SU-DHL-6 (cell line): Measurements from ENCODE around the gene PON3.

Source experiments
- CTCF ChIP-seq: fragments of 200-600 bp; sonication (generic); IDR thresholded peaks from one replicate; pipeline ENCODE4 v1.5.1; 2017; ENCODE audit warnings: antibody characterized with exemption, mild to moderate bottlenecking, low read length, moderate library complexity; ENCODE audit not compliant: insufficient read depth, poor library complexity, severe bottlenecking
- EZH2phosphoT487 ChIP-seq: fragments of 200-600 bp; sonication (generic), shearing (Covaris generic); conservative IDR thresholded peaks from 2 replicates; pipeline ENCODE4 v1.6.1; 2018; ENCODE audit warnings: mild to moderate bottlenecking, antibody characterized with exemption, low read length, moderate library complexity, mixed read lengths

GRCh38 chr7:95342029-95342428 is 54.1 kb downstream of the PON3 start:
- no peak for TF ChIP-seq CTCF
- TF ChIP-seq EZH2phosphoT487: no peak
